Activated CD8-positive, alpha-beta memory T cell treated with anti-CD3 and anti-CD28 coated beads, Interleukin-2, amount 50 U/mL, for 1 hour (primary cell): ENCODE measurements around the gene RSRC1.
"Not testable (repeated sequence)": the region's sequence is repeated elsewhere in the genome, so short reads cannot be mapped to it uniquely, and the experiment has no call there.

ENCODE experiments used
- DNase-seq: peaks from one replicate; pipeline ENCODE4 v3.0.0-alpha.2; 2020; ENCODE audit errors: extremely low read depth

The RSRC1 gene

DNA sequence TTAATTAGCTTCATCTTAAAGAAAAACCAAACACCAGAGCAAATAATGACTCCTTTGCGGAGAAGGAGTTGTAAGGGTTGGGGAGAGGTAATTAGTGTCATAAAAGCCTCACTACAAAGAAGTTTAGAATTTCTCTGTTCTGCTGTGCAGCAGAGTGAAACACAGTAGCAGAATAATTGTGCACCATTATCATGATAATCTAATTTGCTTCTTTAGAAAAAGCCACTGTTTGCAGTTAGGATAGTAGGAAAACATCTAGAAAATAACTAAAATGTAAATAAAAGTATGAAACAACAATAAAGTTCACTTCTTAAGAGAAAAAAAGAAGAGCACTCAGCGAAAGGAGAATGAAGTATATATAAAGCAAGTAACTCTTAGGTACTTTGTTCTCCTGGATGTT is 9.2 kb upstream of the RSRC1 start:
- no peak for DNase-seq

DNA sequence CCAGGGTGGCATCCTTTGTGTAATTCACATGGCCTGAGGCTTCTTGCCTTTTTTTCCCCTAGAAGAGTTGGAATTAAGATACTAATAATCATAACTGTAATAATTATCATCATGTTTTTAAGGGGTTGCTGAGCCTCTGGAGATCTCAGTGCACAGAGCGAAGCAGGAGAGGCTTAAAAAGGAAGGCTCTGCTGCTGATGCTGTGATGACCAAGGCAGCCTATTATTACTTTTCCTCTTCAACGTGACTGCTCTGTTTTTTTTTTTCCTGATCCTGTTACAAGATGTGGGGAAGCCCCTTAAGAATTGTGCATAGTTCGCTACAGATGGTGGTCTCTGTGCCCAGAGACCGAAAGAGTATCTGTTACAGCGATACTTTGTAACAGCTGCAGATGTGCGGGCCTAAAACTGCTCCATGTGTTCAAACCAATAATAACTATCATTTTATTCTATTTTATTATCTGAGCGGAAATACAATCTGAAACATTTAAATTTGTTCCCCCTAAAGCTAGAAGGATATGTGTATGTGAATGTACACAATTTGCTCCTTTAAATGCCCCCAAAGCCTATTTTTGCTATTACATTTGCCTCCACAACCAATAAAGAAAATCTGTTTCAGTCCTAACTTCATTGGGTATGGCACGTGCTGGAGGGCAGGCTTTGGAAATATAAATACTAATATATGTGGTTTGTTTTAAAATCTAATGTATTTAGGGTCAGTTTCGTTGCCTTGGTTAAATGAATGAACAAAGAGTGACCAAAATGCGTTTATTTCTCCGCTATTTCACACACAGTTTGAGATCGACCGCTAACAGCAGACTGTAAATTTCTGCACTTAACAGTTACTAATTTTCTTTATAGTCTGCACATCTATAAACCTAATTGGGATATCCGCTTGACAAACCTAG is 8.3 kb upstream of the RSRC1 start:
- no peak for DNase-seq

DNA sequence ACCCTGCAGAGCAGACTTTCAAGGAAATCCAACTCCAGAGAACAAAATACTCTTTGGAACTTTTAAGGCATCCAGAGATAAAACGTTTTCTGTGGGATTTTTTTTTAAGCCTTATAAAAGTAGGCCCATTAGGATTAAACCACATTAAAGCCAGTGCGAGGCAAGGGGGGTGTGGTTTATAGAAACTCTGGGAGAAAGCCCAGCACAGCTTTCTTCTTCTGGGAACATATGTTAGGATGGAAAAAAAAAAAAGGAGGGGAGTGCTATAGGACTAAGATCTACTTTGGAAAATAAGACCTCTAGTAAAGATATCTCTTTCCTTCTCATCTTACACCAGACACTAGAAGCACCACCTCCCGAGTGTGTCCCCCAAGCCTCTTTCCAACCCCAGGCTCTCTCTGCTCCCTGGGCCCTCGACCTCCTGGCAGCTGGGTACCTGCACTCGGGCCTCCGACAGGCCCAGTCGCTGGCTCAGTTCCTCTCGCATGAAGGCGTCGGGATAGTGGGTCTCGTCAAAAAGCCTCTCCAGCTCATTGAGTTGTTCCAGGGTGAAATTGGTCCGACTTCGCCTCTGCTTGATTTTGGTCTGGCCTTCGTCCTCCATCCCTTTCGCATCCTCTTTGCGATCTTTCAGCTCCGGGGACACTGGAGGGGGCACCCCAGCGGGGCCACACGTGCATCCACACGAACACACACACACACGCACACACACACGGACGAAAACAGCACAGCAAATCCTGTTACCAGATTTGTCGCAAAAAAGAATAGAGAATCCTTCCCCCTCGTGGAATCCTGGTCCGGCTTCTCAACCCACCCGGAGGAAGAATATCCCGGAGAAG is 7.4 kb upstream of the RSRC1 start:
- DNase-seq = no peak

DNA sequence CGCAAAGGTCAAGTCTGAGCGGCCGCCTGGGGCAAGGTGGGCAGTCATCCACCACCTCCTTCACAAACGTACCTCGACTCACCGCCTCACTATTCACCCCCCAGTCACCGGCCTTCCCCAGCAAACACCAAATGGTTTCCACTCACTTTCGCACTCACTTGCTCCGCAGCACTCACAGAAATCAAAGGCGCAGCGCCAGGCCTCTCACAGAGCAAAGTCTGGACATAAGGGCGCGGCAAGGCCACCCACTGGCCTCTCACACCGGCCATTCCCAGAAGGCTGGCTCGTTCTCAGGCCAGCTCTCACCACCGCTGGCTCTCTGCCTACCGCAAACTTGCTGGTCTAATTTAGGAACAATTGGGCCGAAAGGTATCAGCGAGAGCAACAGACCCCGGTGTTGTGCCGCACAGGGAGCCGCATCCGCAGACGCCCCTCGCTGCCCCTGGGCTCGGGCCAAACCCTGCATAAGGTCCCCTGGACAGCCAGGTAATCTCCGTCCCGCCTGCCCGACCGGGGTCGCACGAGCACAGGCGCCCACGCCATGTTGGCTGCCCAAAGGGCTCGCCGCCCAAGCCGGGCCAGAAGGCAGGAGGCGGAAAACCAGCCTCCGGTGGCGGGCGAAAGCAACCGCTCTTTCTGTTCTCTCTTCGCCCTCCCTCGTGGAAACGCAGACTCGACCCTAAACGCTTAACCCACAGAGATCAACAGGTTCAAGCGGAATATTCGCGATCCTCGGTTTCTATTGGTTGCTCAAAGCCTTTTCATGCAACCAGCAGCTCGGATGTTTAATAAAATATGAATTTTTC is 6.6 kb upstream of the RSRC1 start:
- no peak for DNase-seq

DNA sequence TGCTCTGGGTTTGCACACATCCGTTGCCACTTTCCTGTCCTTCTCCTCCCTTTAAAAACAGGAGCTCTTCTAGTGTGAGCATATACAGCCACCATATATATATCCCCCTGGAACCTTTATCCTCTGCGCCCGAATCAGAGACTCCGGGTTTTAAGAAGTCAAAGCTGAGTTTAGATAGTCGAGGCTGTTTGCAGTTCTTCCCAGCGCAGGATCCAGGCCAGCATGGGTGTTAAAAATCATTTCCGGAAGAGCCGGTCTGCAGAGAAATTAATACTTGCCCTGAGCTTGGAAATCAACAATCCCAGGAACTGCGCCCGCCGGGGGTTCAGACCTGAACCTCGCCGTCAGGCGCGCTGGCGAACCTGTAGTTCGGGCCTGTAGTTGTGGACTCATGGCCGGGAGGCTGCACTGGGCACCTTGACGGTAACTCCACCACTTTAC is 6.0 kb upstream of the RSRC1 start:
- DNase-seq = no peak

DNA sequence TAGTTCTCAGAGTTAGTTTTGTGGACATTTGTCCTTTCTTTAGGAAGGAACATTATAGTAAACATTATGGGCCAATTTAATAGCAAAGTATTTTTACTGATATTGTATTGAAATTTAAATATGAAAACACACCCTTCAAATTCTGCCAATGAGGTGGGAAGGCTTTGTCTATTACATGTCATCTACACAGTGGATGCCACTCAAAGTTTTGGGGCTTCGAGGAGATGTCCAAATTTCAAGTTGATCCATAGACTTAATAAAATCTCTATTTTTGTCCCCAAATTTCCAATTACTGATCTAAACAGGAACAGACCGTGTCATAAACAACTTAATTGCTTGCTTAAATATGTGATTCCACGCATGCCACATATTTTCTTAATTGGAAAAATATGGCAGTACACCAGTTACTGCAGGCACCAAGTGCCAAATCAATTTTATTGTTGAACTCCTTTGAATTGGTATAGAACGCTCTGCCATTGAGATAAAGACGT is 5.4 kb upstream of the RSRC1 start:
- DNase-seq = no peak

DNA sequence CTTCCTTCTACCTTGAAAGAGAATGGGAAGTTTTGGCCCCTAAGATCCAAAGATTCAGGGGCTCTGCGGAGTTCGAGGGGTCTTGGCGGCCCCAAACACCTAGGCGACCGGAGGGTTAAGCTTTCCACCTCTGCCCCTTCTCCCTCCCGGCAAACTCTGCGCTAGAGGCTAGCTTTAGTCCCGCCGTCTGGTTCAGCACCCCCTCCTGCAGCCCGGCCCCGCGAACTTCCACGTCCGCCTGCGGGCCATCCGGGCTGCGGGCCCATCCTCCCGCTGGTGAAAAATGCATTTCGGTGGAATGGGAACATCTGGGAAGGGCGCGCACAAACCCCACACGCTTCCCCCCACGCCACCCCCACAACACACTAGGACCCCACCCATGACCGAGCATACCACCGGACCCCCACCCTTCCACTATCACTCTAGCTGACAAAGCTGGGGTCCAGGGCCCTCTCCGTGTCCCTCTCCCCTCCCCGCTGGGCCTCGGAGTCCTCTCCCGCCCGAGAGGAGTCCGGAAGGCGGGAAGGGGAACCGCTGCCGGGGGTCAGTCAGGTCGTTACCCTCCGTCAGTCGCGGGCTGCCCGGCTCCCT is 4.7 kb upstream of the RSRC1 start:
- DNase-seq = no peak

DNA sequence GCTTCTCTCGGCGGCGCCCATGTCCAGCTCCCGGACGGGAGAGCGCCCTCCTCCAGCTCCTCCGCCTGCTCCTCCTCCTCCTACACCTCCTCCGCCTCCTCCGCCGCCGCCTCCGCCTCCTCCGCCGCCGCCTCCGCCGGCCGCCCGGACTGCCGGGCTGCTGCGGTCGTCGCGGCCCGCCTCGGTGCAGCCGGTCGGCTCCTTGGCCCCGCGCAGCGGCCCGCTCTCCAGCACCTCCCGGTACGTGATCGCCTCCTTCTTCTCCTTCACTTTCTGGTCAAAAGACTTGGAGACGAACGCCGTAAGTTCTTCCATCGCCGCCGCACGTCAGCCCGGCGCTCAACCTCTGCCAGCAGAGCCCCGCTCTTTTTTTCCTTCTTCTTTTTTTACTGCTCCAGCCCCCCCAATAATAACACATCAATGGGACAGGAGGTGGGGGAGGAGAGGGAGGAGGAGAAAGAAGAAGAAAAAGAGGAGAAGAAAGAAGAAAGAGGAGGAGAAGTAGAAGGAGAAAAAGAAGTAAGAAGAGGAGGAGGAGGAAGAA is 4.1 kb upstream of the RSRC1 start:
- no peak for DNase-seq

DNA sequence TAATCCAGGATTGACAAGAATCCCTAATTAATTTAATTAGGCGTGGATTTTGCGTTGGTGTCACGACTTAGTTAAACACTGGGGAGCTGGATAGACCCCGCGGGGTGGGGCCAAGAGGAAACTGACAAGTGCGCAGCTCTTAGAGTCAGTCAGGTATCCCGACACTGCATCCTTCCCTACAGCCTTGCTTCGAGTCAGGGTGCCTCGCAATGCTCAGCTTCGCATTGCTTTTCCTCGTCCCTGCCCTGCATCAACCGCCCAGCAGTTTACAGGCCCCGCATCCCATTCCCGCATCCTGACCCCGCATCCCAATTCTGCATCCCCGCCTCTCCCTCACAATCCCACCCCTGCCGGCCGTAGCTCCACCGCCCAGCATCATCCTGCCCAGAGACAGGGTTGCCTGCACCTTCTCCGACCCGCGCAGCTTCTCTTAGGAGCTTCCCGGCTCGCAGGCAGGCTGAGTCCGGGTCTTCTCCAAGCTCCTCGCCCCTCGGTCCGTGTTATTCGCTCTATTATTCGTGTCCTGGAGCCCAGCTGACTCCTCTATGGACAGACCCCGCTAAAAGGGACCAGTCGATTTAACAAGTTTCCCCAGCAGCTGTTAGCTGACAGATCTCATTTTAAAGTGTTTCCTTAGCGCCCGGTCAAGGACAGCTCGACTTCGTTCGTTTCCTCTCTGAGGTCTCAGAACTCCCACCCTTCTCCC is 3.0 kb upstream of the RSRC1 start:
- no peak for DNase-seq

DNA sequence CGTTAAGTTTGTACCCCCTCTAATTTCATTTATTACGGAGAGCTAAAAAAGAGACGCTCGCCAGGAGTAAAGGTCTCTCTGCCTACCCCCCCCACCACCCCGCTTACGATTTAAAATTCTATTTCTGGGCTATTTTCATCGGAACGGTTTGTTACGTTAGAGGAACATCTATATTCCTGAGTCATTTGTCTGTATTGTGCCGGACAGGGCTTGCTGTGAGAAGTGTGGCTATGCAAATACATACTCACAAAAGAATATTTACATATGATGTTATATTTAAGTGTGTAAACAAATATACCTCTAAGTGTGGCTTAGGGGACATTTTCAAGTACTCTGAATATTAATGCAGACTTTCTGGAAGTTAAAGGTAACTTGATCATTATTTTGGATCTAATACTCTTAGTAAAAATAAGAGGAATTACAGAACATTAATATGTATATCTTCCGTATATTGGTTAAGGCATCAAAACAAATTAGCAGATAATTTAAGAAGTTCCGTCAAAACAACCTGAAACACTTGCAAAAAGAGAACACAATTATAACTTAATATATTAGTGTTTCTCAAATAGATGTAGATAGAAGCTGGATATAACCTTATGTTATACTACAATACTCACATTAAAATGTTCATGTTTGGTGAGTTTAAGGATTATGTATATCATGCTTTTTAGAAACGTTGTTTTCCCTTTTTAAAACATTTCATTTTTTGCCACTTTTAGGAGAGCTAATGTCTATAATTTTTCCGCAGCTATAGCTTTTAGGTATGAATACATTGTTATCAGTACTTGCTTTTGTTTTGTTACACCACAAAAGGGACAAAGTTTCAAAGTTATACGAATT is 2.1 kb upstream of the RSRC1 start:
- DNase-seq = no peak

DNA sequence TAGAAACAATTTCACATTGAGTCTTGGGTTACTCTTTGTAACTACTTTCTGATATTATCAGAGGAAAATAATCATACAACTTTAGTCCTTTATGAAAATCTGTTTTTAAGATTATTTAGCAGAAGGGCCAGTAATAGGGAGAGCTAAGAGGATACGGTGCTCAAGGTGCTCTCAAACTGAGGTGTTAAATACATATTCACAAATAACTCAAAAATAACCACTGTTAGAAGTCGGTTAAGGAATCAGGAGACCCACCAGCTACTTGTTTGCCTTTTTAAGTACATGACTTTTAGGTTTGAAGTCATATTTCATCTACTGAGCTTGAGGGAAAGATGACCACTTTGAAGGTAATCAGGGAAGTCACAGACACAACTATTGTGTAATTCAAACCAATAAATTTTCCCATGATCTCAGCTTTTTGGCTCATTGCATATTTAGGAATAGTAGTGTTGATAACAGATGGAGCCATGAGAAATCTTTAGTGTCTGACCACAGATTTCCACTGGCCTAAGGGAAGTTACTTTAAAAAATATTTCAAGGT is 1.4 kb upstream of the RSRC1 start:
- DNase-seq = no peak

DNA sequence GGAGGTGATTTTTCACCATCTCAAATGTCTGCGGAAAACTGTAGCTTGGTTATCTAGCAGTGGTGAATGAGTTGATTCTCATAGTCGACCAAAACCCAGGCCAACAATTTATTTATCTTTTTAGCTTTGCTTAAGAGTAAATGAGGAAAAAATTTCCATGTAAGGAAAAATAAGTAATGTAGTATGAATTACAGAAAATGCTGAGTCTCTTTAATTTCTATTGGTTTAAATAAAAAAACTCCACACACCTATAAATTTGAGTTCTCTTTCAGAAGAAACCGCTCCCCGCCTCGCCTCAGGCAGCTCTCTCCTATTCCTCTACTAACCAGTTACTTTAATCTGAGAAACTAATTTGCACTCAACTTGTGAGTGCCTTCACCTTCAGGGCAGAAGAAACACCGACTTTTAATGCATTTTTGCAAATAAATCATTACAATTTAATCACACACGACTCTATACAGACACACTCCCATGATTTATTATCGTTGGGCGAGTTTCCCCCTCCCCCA is 540 bp upstream of the RSRC1 start:
- DNase-seq = no peak

DNA sequence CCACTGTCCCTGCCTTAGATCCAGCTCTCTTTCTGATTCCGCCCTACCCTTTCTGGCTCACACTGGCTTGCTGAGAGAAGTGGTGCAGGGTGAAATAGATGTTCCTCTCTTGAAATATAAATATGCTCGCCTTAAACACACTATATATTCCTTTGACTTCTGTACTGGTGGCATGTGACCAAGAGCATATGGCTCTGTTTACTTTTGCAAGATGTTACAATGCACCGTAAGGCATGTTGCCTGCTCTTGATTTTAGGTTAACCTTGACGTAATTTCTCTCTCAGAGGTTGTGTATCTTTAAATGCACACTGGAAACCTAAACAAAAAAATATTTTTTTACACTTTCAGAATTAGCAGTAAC is 749 bp downstream of the RSRC1 start:
- no peak for DNase-seq

DNA sequence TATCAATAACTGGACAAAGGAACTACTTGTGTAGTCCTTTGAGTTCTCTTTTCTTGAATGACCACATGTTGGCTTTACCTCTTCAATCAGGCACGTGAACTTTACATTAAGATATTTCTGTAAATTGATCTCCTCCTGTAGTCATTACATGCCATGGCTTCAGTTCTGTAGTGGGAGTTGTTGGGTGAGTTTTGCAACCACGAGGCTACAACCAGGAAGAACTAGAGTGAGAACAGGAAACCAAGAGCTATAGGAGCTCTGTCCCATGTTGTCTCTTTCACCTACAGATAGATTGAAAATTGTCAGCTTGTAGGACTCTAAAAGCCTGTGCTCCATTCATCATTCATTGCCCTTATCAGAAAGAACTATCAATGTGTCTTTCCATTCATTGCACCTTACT is 2.0 kb downstream of the RSRC1 start:
- no peak for DNase-seq

DNA sequence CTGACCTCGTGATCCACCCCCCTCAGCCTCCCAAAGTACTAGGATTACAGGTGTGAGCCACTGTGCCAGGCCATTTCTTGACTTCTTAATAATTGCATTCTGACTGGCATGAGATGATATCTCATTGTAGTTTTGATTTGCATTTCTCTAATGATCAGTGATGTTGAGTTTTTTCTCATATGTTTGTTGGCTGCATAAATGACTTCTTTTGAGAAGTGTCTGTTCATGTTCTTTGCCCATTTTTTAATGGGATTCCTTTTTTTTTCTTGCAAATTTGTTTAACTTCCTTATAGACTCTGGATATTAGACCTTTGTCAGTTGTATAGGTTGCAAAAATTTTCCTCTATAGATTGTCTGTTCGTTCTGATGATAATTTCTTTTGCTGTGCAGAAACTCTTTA is 3.7 kb downstream of the RSRC1 start:
- not testable (repeated sequence) for DNase-seq

DNA sequence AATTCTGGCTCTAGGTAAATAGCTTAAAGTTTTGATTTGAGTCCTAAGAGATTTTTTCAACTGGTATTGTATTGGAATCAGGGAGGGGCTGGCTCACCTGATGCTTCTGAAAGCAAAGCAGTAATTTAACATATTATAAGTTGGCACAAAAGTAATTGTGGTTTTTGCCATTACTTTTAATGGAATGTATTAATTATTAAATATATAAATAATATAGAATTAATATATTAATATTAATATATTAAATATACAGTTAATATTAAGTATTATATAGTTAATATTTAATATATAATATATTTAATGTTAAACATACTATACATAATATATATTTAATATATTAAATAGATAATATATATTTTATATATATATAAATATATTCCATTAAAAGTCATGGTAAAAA is 10.4 kb downstream of the RSRC1 start:
- DNase-seq = no peak

DNA sequence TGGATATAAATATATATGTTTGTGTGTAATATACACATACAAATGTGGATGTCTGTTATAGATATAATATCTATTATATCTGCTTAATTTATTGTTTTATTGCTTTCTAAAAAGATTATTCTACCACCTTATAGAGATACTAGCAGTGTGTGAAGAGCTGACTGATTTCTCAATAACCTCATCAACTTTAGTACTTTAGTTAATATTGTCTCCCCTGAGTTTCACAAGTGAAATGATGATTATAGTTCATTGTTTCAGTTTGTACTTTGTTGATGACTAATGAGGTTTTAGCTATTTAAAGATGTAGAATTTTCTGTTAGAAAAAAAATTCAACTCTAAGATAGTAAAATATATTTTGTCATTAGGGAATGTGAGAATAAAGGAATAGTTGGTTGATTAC is 11.4 kb downstream of the RSRC1 start:
- no peak for DNase-seq

DNA sequence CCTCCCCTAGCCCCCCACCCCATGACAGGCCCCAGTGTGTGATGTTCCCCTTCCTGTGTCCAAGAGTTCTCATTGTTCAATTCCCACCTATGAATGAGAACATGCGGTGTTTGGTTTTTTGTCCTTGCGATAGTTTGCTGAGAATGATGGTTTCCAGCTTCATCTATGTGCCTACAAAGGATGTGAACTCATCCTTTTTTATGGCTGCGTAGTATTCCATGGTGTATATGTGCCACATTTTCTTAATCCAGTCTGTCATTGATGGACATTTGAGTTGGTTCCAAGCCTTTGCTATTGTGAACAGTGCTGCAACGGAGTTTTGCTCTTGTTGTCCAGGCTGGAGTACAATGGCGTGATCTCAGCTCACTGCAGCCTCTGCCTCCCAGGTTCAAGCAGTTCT is 12.8 kb downstream of the RSRC1 start:
- not testable (repeated sequence) for DNase-seq
